ENCODE data around the gene IL20RB.
A peak's percentile ranks its signal among the peaks of the same experiment; 100 is the strongest.

The IL20RB gene

GRCh38 chr3:136929977-136930670 lies 27.7 kb upstream of the IL20RB start:
- Histone ChIP-seq H3K27me3 (ENCODE audit: control insufficient read depth, insufficient read depth, low read length) (no peaks in the 10 kb centered on the region), H3K36me3 (ENCODE audit: control insufficient read depth, insufficient read depth, low read length) (no peaks in the 10 kb centered on the region), H3K4me3 (ENCODE audit: low read length) (peak overlapping the region; percentile 15), H3K27ac (ENCODE audit: low read depth, low read length) (no peak overlapping the region), H3K4me1 (ENCODE audit: control insufficient read depth, insufficient read depth, low read length) (peaks cover 3% of the 10 kb centered on the region), H3K9ac (ENCODE audit: low read length) (no peak overlapping the region)

GRCh38 chr3:136931606-136932005 lies 26.2 kb upstream of the IL20RB start:
- Histone ChIP-seq H3K4me1 (ENCODE audit: control insufficient read depth, insufficient read depth, low read length) (peaks cover 3% of the 10 kb centered on the region), H3K36me3 (ENCODE audit: control insufficient read depth, insufficient read depth, low read length) (no peaks in the 10 kb centered on the region), H3K9ac (ENCODE audit: low read length) (no peak overlapping the region), H3K27me3 (ENCODE audit: control insufficient read depth, insufficient read depth, low read length) (no peaks in the 10 kb centered on the region), H3K4me3 (ENCODE audit: low read length) (no peak overlapping the region), H3K27ac (ENCODE audit: low read depth, low read length) (no peak overlapping the region)

GRCh38 chr3:136932523-136932922 lies 25.3 kb upstream of the IL20RB start:
- Histone ChIP-seq H3K36me3 (ENCODE audit: control insufficient read depth, insufficient read depth, low read length) (no peaks in the 10 kb centered on the region), H3K27ac (ENCODE audit: low read depth, low read length) (no peak overlapping the region), H3K4me3 (ENCODE audit: low read length) (no peak overlapping the region), H3K27me3 (ENCODE audit: control insufficient read depth, insufficient read depth, low read length) (no peaks in the 10 kb centered on the region), H3K9ac (ENCODE audit: low read length) (no peak overlapping the region), H3K4me1 (ENCODE audit: control insufficient read depth, insufficient read depth, low read length) (peaks cover 3% of the 10 kb centered on the region)

GRCh38 chr3:136932978-136933772 lies 24.6 kb upstream of the IL20RB start:
- Histone ChIP-seq H3K4me1 (ENCODE audit: control insufficient read depth, insufficient read depth, low read length) (peaks cover 3% of the 10 kb centered on the region), H3K27me3 (ENCODE audit: control insufficient read depth, insufficient read depth, low read length) (no peaks in the 10 kb centered on the region), H3K27ac (ENCODE audit: low read depth, low read length) (no peak overlapping the region), H3K36me3 (ENCODE audit: control insufficient read depth, insufficient read depth, low read length) (no peaks in the 10 kb centered on the region), H3K4me3 (ENCODE audit: low read length) (no peak overlapping the region), H3K9ac (ENCODE audit: low read length) (no peak overlapping the region)

- H3K36me3 ChIP-seq (ENCODE audit: control insufficient read depth, insufficient read depth, low read length), result no peaks in the 10 kb centered on the region
- no peak overlapping the region for H3K9ac ChIP-seq (ENCODE audit: low read length)
- H3K4me1 ChIP-seq (ENCODE audit: control insufficient read depth, insufficient read depth, low read length), result no peaks in the 10 kb centered on the region
- H3K4me3 ChIP-seq (ENCODE audit: low read length), result no peak overlapping the region
- H3K27me3 ChIP-seq (ENCODE audit: control insufficient read depth, insufficient read depth, low read length), result no peaks in the 10 kb centered on the region
- no peak overlapping the region for H3K27ac ChIP-seq (ENCODE audit: low read depth, low read length)
Measured at GRCh38 chr3:136937175-136937574, 20.6 kb upstream of the IL20RB start.

GRCh38 chr3:136937851-136938250 lies 19.9 kb upstream of the IL20RB start:
- no peaks in the 10 kb centered on the region for H3K36me3 ChIP-seq (ENCODE audit: control insufficient read depth, insufficient read depth, low read length)

GRCh38 chr3:136938334-136938733 lies 19.4 kb upstream of the IL20RB start:
- Histone ChIP-seq H3K4me1 (ENCODE audit: control insufficient read depth, insufficient read depth, low read length) (no peaks in the 10 kb centered on the region), H3K27ac (ENCODE audit: low read depth, low read length) (no peak overlapping the region)

More at GRCh38 chr3:136937851-136938250, 19.9 kb upstream of the IL20RB start:
- Histone ChIP-seq H3K27ac (ENCODE audit: low read depth, low read length) (no peak overlapping the region), H3K27me3 (ENCODE audit: control insufficient read depth, insufficient read depth, low read length) (no peaks in the 10 kb centered on the region), H3K9ac (ENCODE audit: low read length) (no peak overlapping the region), H3K4me3 (ENCODE audit: low read length) (no peak overlapping the region), H3K4me1 (ENCODE audit: control insufficient read depth, insufficient read depth, low read length) (no peaks in the 10 kb centered on the region)

GRCh38 chr3:136939489-136939888 lies 18.3 kb upstream of the IL20RB start:
- Histone ChIP-seq H3K27ac (ENCODE audit: low read depth, low read length) (no peak overlapping the region), H3K36me3 (ENCODE audit: control insufficient read depth, insufficient read depth, low read length) (no peaks in the 10 kb centered on the region), H3K4me3 (ENCODE audit: low read length) (no peak overlapping the region), H3K9ac (ENCODE audit: low read length) (no peak overlapping the region), H3K27me3 (ENCODE audit: control insufficient read depth, insufficient read depth, low read length) (no peaks in the 10 kb centered on the region), H3K4me1 (ENCODE audit: control insufficient read depth, insufficient read depth, low read length) (no peaks in the 10 kb centered on the region)

More at GRCh38 chr3:136938334-136938733, 19.4 kb upstream of the IL20RB start:
- Histone ChIP-seq H3K4me3 (ENCODE audit: low read length) (no peak overlapping the region), H3K27me3 (ENCODE audit: control insufficient read depth, insufficient read depth, low read length) (no peaks in the 10 kb centered on the region), H3K9ac (ENCODE audit: low read length) (no peak overlapping the region), H3K36me3 (ENCODE audit: control insufficient read depth, insufficient read depth, low read length) (no peaks in the 10 kb centered on the region)

GRCh38 chr3:136942803-136943202 lies 15.0 kb upstream of the IL20RB start:
- H3K36me3 ChIP-seq (ENCODE audit: control insufficient read depth, insufficient read depth, low read length), result no peaks in the 10 kb centered on the region
- H3K4me1 ChIP-seq (ENCODE audit: control insufficient read depth, insufficient read depth, low read length), result no peaks in the 10 kb centered on the region
- no peak overlapping the region for H3K27ac ChIP-seq (ENCODE audit: low read depth, low read length)
- H3K9ac ChIP-seq (ENCODE audit: low read length), result no peak overlapping the region
- H3K27me3 ChIP-seq (ENCODE audit: control insufficient read depth, insufficient read depth, low read length), result no peaks in the 10 kb centered on the region
- H3K4me3 ChIP-seq (ENCODE audit: low read length), result no peak overlapping the region

GRCh38 chr3:136943436-136943835 lies 14.3 kb upstream of the IL20RB start:
- no peak overlapping the region for H3K4me3 ChIP-seq (ENCODE audit: low read length)
- H3K4me1 ChIP-seq (ENCODE audit: control insufficient read depth, insufficient read depth, low read length), result no peaks in the 10 kb centered on the region
- H3K27me3 ChIP-seq (ENCODE audit: control insufficient read depth, insufficient read depth, low read length), result no peaks in the 10 kb centered on the region
- no peaks in the 10 kb centered on the region for H3K36me3 ChIP-seq (ENCODE audit: control insufficient read depth, insufficient read depth, low read length)
- no peak overlapping the region for H3K27ac ChIP-seq (ENCODE audit: low read depth, low read length)
- no peak overlapping the region for H3K9ac ChIP-seq (ENCODE audit: low read length)

- no peaks in the 10 kb centered on the region for H3K4me1 ChIP-seq (ENCODE audit: control insufficient read depth, insufficient read depth, low read length)
- H3K36me3 ChIP-seq (ENCODE audit: control insufficient read depth, insufficient read depth, low read length), result no peaks in the 10 kb centered on the region
- no peak overlapping the region for H3K27ac ChIP-seq (ENCODE audit: low read depth, low read length)
- H3K9ac ChIP-seq (ENCODE audit: low read length), result no peak overlapping the region
- H3K27me3 ChIP-seq (ENCODE audit: control insufficient read depth, insufficient read depth, low read length), result no peaks in the 10 kb centered on the region
- H3K4me3 ChIP-seq (ENCODE audit: low read length), result no peak overlapping the region
Measured at GRCh38 chr3:136946978-136947377, 10.8 kb upstream of the IL20RB start.

- Histone ChIP-seq H3K27ac (ENCODE audit: low read depth, low read length) (no peak overlapping the region), H3K4me3 (ENCODE audit: low read length) (no peak overlapping the region), H3K36me3 (ENCODE audit: control insufficient read depth, insufficient read depth, low read length) (no peaks in the 10 kb centered on the region), H3K4me1 (ENCODE audit: control insufficient read depth, insufficient read depth, low read length) (no peaks in the 10 kb centered on the region), H3K9ac (ENCODE audit: low read length) (no peak overlapping the region), H3K27me3 (ENCODE audit: control insufficient read depth, insufficient read depth, low read length) (no peaks in the 10 kb centered on the region)
Measured at GRCh38 chr3:136947477-136947876, 10.3 kb upstream of the IL20RB start.

GRCh38 chr3:136949146-136949545 lies 8.6 kb upstream of the IL20RB start:
- Histone ChIP-seq H3K9ac (ENCODE audit: low read length) (no peak overlapping the region), H3K36me3 (ENCODE audit: control insufficient read depth, insufficient read depth, low read length) (no peaks in the 10 kb centered on the region), H3K4me3 (ENCODE audit: low read length) (no peak overlapping the region), H3K27ac (ENCODE audit: low read depth, low read length) (no peak overlapping the region), H3K4me1 (ENCODE audit: control insufficient read depth, insufficient read depth, low read length) (no peaks in the 10 kb centered on the region), H3K27me3 (ENCODE audit: control insufficient read depth, insufficient read depth, low read length) (no peaks in the 10 kb centered on the region)
